ENCODE measurements around the gene ARHGAP45. TPM values are rescaled to one million over a fixed set of nuclear protein-coding genes. Genes with fewer than 3 reads are reported as not detected.

The ARHGAP45 gene
- polyA plus RNA-seq, 2 of the 4 experiments (the other 2 are of a cell fraction): 1.2 to 1.9 TPM

DNA sequence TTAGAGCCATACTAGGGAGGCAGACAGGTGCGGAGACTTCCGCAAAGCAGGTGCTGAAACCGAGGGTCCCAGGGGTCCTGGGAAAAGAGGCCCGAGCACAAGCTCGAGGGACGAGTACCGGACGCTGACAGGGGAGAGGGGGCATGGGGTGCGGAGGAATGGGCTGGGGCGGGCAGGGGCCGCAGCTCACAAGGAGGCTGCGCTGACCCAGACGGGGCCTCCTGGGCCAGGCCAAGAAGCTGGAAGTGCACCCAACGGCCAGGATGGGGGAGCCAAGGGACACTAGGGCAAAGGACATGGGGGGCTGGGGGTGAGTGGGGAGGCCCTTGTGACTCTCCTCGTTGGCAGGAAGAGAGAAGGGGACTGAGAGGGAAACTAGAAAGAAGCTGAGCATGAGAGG lies 26.4 kb downstream of the ARHGAP45 start:
- 0 out of 6 replicates have a peak overlapping the region, but pooled peaks of 1 of the 2 experiments have one; percentile 35 for H3K27ac ChIP-seq
- no peak overlapping the region for H3K4me3 ChIP-seq
- H3K9me3 ChIP-seq: no peaks in the 10 kb centered on the region
- no peak for DNase-seq (ENCODE audit: low read depth in 1 of 2, low spot score in 1 of 2)
- TF ChIP-seq MAX (IDR thresholded peaks at IDR 0.05) (no peak), JUNB (IDR thresholded peaks at IDR 0.05) (no peak), MAFK (IDR thresholded peaks at IDR 0.05; ENCODE audit: partially characterized antibody) (no peak), PHF8 (IDR thresholded peaks at IDR 0.05; ENCODE audit: borderline replicate concordance, low read depth) (no peak), NFE2L2 (conservative IDR thresholded peaks at IDR 0.05; ENCODE audit: low read length) (no peak), ESRRA (IDR thresholded peaks at IDR 0.05; ENCODE audit: borderline replicate concordance, low read length) (no peak), HOXB5 (CRISPR knock-in tag; IDR thresholded peaks at IDR 0.05) (no peak), SMC3 (IDR thresholded peaks at IDR 0.05) (no peak), CHD2 (IDR thresholded peaks at IDR 0.05; ENCODE audit: low read length, partially characterized antibody) (no peak), FOSL2 (IDR thresholded peaks at IDR 0.05) (no peak), FOSL2 (CRISPR knock-in tag; IDR thresholded peaks at IDR 0.05) (no peak), TP53 (CRISPR knock-in tag; IDR thresholded peaks at IDR 0.05) (no peak), ELK1 (IDR thresholded peaks at IDR 0.05; ENCODE audit: low read depth, low read length) (no peak), RAD21 (conservative IDR thresholded peaks at IDR 0.05 in 1 of 2, IDR thresholded peaks at IDR 0.05 in 1 of 2) (no peak), NR3C1 (IDR thresholded peaks at IDR 0.05) (no peak), ZSCAN20 (CRISPR knock-in tag; IDR thresholded peaks at IDR 0.05) (no peak), CEBPB (IDR thresholded peaks at IDR 0.05) (no peak)
- TF ChIP-seq, protein P1, sequence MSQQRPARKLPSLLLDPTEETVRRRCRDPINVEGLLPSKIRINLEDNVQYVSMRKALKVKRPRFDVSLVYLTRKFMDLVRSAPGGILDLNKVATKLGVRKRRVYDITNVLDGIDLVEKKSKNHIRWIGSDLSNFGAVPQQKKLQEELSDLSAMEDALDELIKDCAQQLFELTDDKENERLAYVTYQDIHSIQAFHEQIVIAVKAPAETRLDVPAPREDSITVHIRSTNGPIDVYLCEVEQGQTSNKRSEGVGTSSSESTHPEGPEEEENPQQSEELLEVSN (IDR thresholded peaks at IDR 0.05; ENCODE audit: borderline replicate concordance, low read depth): no peak
- TF ChIP-seq, protein P2, sequence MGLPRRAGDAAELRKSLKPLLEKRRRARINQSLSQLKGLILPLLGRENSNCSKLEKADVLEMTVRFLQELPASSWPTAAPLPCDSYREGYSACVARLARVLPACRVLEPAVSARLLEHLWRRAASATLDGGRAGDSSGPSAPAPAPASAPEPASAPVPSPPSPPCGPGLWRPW (IDR thresholded peaks at IDR 0.05): no peak
- TF ChIP-seq, protein P3, sequence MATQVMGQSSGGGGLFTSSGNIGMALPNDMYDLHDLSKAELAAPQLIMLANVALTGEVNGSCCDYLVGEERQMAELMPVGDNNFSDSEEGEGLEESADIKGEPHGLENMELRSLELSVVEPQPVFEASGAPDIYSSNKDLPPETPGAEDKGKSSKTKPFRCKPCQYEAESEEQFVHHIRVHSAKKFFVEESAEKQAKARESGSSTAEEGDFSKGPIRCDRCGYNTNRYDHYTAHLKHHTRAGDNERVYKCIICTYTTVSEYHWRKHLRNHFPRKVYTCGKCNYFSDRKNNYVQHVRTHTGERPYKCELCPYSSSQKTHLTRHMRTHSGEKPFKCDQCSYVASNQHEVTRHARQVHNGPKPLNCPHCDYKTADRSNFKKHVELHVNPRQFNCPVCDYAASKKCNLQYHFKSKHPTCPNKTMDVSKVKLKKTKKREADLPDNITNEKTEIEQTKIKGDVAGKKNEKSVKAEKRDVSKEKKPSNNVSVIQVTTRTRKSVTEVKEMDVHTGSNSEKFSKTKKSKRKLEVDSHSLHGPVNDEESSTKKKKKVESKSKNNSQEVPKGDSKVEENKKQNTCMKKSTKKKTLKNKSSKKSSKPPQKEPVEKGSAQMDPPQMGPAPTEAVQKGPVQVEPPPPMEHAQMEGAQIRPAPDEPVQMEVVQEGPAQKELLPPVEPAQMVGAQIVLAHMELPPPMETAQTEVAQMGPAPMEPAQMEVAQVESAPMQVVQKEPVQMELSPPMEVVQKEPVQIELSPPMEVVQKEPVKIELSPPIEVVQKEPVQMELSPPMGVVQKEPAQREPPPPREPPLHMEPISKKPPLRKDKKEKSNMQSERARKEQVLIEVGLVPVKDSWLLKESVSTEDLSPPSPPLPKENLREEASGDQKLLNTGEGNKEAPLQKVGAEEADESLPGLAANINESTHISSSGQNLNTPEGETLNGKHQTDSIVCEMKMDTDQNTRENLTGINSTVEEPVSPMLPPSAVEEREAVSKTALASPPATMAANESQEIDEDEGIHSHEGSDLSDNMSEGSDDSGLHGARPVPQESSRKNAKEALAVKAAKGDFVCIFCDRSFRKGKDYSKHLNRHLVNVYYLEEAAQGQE (IDR thresholded peaks at IDR 0.05): no peak
- no peak for FAIRE-seq
- 88% methylated on average over 11 of the region's 15 CpGs for WGBS (ENCODE audit: missing lambda C conversion rate)
- ChIA-PET POLR2A (interaction anchor here (1.1 kb wide), 1 partner anchor 19 kb away, joined by 3 read pairs; no protein-coding TSS in a partner anchor), CTCF (interaction anchor here (0.7 to 2.5 kb wide), 6 partner anchors 10 to 170 kb away, joined by 3 to 10 read pairs (median 3); no protein-coding TSS in a partner anchor)
- no peak for ATAC-seq
- peak overlapping the region; percentile 93 for H3K4me2 ChIP-seq
- H3K4me1 ChIP-seq: peaks cover 23% of the 10 kb centered on the region

DNA sequence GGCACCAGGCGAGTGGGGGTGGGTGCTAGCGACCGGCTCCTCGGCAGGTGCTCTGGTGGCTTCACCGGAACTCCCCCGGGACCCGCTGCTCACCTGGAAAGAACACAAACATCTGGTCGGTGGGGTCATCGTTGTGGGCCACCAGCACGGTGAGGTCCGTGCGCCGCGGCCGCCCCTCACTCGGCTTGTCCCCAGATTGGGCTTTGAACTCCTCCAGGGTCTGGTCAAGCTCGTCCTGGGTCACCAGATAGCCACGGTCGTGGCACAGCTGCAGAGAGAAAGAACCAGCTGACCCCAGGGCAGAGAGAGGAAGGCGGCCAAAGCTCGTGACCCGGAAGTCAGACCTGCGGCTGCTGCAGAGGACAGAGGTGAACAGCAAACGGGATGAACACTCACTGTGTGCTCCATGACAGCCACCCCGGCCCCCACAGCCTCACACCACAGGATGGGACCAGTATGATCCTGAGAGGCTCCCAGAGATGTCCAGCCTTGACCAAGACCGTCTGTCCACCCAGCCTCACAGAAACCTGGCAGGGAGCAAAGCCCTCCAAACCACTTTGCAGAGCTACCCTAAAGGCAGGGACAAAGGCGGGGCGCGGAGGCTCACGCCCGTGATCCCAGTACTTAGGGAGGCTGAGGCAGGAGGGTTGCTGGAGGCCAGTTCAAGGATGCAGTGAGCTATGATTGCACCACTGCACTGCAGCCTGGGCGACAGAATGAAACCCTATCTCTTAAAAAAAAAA lies 27.0 kb downstream of the ARHGAP45 start:
- ChIA-PET CTCF (interaction anchor here (0.7 to 2.5 kb wide), 6 partner anchors 9 to 171 kb away, joined by 3 to 10 read pairs (median 3); no protein-coding TSS in a partner anchor), POLR2A (interaction anchor here (0.6 to 1.1 kb wide), 3 partner anchors 11 to 85 kb away, joined by 3 to 4 read pairs (median 3); no protein-coding TSS in a partner anchor)
- FAIRE-seq (no peak), DNase-seq (ENCODE audit: low read depth in 1 of 2, low spot score in 1 of 2) (no peak), ATAC-seq (no peak)
- Histone ChIP-seq H3K27ac (peak overlapping the region; percentile 84 to 97), H3K9me3 (no peaks in the 10 kb centered on the region), H3K4me3 (peak overlapping the region; percentile 80), H3K4me2 (peak overlapping the region; percentile 93), H3K4me1 (peaks cover 29% of the 10 kb centered on the region)
- TF ChIP-seq POLR2A (IDR thresholded peaks at IDR 0.05; ENCODE audit: low read length): no peak
- TF ChIP-seq JUN (IDR thresholded peaks at IDR 0.05): no peak
- TF ChIP-seq HOXA7 (CRISPR knock-in tag; IDR thresholded peaks at IDR 0.05): no peak
- TF ChIP-seq HOXB13 (CRISPR knock-in tag; IDR thresholded peaks at IDR 0.05; ENCODE audit: low read depth): no peak
- TF ChIP-seq MAZ (IDR thresholded peaks at IDR 0.05; ENCODE audit: borderline replicate concordance, low read depth, low read length): no peak
- TF ChIP-seq CEBPB (IDR thresholded peaks at IDR 0.05): no peak
- TF ChIP-seq NFE2L2 (conservative IDR thresholded peaks at IDR 0.05; ENCODE audit: low read length): no peak
- no peak for TF ChIP-seq RAD21 (conservative IDR thresholded peaks at IDR 0.05 in 1 of 2, IDR thresholded peaks at IDR 0.05 in 1 of 2)
- TF ChIP-seq JUNB (IDR thresholded peaks at IDR 0.05): no peak
- 55% methylated on average over 18 of the region's 32 CpGs for WGBS (ENCODE audit: missing lambda C conversion rate)

All from A549 (cell line).